Non-pigmented ciliary epithelial cell (primary cell): ENCODE data around the gene RAG2.

Experiments
- DNase-seq: peaks from one replicate; pipeline ENCODE4 v3.0.0-alpha.2; 2010; ENCODE audit warnings: low read depth

The RAG2 gene

DNA sequence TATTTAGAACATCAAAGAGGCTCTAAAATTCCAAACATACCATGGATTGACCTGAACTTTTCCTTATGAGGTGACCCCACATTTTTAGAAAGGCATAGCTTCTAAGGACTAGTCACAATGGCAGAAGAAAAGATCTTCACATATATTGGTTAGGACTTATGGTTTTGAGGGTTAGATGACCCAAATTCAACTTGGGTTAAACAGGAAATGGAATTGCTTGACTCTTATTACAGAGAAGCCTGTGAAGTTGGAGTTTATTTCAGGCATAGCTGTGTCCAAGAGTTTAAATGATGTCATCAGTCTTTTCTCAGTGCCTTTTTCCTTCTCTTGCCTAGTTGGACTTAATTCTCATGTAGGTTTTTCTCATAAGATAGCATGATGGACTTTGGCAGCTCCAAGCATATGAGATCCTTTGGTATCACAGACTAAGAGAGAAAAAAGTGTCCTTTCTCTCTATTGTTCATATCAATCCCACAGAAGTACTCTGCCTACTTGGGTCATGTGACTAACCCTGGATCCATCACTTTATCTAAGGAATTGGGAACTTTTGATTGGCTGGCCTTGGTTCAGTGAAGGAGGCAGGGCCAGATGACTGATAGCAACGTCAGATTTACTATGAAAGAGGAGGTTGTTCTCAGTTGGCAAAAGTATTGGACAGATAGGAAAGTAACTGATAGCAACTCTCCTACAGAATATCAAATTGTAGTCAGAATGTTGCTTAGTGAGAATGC, 47.5 kb downstream of the RAG2 start:
- no peak for DNase-seq
